SU-DHL-6 (cell line): ENCODE data around the gene ACER3.

Source experiments
- EZH2phosphoT487 ChIP-seq: fragments of 200-600 bp; sonication (generic), shearing (Covaris generic); conservative IDR thresholded peaks from 2 replicates; pipeline ENCODE4 v1.6.1; 2018; ENCODE audit warnings: mild to moderate bottlenecking, antibody characterized with exemption, low read length, moderate library complexity, mixed read lengths
- TF ChIP-seq, protein P1 (sequence below): fragments of 200-600 bp; sonication (generic); IDR thresholded peaks from one replicate; pipeline ENCODE4 v1.5.1; 2017; ENCODE audit warnings: antibody characterized with exemption, mild to moderate bottlenecking, low read length, moderate library complexity; ENCODE audit not compliant: insufficient read depth, poor library complexity, severe bottlenecking

DNA sequence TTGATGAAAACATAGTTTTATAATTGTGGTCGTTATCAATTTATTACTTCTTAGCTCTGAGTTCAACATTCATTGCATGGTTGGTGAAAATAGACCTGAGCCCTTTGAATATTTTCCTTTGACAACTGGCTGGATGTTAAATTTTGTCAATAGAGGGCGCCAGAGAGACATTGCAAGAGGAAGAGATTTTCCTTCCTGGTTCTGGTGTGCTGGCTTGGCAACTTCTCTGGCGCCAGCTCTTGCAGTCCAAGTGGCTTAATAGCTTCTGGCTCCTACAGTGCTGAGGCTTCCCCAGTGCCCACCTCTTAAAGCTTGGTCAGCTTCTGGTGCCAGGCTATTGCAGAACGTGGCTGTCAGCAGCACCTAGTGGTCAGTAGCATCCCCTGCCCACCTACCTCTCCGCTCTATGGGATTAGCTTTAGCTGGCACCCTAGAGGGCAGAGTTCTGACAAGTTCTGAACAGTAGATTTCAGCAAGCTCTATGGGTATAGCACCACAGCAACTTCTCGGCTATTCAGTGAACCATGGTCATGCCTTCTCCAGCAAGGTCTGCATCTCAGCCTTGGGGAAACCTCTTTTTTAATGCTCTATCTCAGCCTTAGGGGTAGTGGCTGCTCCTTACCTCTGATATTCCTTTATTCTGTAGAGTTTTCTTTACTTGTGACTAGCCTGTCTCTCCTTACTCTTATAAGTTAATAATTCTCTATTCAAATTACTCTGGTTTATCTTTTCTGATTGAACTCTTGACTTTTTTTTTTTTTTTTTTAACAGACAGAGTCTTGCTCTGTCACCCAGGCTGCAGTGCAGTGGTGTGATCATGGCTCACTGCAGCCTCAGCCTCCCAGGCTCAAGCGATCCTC, 59.4 kb downstream of the ACER3 start:
- TF ChIP-seq, protein P1, sequence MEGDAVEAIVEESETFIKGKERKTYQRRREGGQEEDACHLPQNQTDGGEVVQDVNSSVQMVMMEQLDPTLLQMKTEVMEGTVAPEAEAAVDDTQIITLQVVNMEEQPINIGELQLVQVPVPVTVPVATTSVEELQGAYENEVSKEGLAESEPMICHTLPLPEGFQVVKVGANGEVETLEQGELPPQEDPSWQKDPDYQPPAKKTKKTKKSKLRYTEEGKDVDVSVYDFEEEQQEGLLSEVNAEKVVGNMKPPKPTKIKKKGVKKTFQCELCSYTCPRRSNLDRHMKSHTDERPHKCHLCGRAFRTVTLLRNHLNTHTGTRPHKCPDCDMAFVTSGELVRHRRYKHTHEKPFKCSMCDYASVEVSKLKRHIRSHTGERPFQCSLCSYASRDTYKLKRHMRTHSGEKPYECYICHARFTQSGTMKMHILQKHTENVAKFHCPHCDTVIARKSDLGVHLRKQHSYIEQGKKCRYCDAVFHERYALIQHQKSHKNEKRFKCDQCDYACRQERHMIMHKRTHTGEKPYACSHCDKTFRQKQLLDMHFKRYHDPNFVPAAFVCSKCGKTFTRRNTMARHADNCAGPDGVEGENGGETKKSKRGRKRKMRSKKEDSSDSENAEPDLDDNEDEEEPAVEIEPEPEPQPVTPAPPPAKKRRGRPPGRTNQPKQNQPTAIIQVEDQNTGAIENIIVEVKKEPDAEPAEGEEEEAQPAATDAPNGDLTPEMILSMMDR, result peak; percentile 96
- TF ChIP-seq EZH2phosphoT487, result no peak
